GM18511 (cell line): ENCODE results near the gene FAM180A.

Experiments
- ATAC-seq: cut with Tn5 transposase; IDR thresholded peaks from one replicate; pipeline ENCODE4 v1.9.1; 2021; ENCODE audit warnings: mild to moderate bottlenecking, moderate library complexity; ENCODE audit not compliant: unreplicated experiment

Gene FAM180A

DNA sequence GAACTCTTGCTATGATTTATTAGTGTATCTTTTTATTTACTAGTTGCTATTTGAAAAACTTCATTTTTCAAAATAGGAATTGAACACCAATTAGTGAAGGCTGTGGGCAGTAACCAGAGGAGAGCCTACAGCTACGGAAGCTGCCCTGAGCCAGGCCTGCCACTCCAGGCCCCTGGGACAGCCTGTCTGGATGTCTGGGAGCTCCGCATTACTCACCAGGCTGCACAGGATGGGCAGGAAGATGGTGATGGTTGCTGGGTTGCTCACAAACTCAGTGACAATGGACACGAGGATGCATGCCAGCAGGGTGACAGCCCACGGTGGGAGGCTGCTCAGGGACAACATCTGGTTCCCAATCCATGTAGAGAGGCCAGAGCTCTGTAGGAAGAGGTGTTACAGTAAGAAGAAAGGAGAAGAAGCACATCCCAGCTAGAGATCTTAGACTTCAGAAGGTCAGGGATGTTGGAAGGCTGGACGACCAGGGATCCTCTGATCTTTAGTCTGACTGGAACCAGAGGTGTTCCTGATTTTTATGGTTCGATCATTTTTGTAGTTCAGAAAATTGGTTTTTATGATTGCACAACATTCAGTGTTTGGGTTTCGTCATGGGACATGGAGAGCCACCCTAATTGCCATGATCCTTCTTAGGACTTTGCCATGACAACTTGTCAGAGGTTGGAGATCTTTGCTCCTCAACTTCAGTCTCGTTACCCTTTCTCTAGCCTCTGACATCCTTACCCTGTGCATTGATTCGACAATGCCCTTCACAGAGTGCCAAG is 63.1 kb downstream of the FAM180A start:
- no peak for ATAC-seq

- ATAC-seq = no peak
Measured at GRCh38 chr7:135684699-135685098, 63.9 kb downstream of the FAM180A start.

- no peak for ATAC-seq
Measured at GRCh38 chr7:135684136-135684535, 64.5 kb downstream of the FAM180A start.

DNA sequence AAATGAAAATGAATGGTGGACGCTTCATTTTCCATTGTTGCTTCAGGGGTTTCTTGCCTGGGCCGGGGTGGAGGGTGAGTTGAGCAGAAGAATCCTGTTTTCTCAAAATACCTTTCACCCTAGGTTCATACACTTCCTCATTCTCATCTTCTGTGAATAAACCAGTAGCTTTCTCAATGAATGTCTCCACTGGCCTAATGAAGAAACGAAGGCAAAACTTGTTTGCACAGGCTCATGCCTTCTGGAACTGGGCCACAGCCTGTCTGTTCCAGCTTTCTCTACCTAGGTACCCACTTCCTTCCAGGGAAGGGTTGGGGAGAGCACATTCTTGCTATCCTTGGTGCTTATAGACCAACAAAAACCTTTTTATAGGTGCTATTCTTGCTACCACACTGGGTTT is 65.0 kb downstream of the FAM180A start:
- ATAC-seq = no peak

DNA sequence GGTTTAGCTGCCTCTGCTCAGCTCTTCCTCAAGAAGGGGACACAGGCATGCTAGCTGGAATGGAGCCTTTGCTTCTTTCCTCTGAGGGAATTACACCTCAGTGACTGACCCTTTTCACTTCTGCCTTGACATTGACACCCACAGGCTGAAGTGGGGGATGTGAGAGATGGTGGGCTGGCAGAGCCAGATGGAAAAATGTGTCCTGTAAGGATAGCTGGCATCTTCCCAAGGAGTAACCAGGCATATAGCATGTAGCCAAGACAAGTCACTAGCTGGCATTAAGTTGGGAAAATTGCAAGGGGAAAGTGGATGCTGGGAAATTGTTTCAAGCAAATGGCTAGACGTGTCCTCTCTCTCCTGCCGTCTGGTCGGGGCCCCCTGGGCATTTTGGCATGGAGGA is 66.4 kb downstream of the FAM180A start:
- ATAC-seq = no peak

GRCh38 chr7:135681762-135682161 is 66.9 kb downstream of the FAM180A start:
- no peak for ATAC-seq
